Stomach smooth muscle (tissue), 2 donors: ENCODE data around the gene ATP1A4.
A peak's percentile ranks its signal among the peaks of the same experiment; 100 is the strongest.

Source experiments
- H3K27ac ChIP-seq: one replicate; pipeline ENCODE4 v1.7.0; 2013; ENCODE audit warnings: mild to moderate bottlenecking, low read length, inconsistent platforms
- H3K27me3 ChIP-seq, 2 donors: one replicate each; pipeline ENCODE4 v1.7.0; 2013; ENCODE audit warnings: low read length in 2 of 2; ENCODE audit not compliant: insufficient read depth in 2 of 2, control insufficient read depth in 1 of 2
- H3K36me3 ChIP-seq, 2 donors: one replicate each; pipeline ENCODE4 v1.7.0; 2013; ENCODE audit warnings: low read length in 2 of 2; ENCODE audit not compliant: control insufficient read depth in 2 of 2, insufficient read depth in 2 of 2
- H3K4me1 ChIP-seq: one replicate; pipeline ENCODE4 v1.7.0; 2013; ENCODE audit warnings: low read length; ENCODE audit not compliant: control insufficient read depth, insufficient read depth
- H3K4me3 ChIP-seq, 2 donors: one replicate each; pipeline ENCODE4 v1.7.0; 2013; ENCODE audit warnings: low read length in 2 of 2
- H3K9ac ChIP-seq, 2 donors: one replicate each; pipeline ENCODE4 v1.7.0; 2013; ENCODE audit warnings: low read length in 2 of 2, mild to moderate bottlenecking in 1 of 2
- H3K9me3 ChIP-seq, 2 donors: one replicate each; pipeline ENCODE4 v1.7.0; 2013; ENCODE audit warnings: low read length in 2 of 2; ENCODE audit not compliant: control insufficient read depth in 2 of 2
- donor health status: healthy.
- donor health status: Pancreatic carcinoma.

Gene ATP1A4

GRCh38 chr1:160192234-160192633 is 40.8 kb downstream of the ATP1A4 start:
- Histone ChIP-seq H3K9me3 (no peaks in the 10 kb centered on the region), H3K4me1 (peaks cover 39% of the 10 kb centered on the region), H3K4me3 (peak overlapping the region in 1 of 2 donors; percentile 57), H3K27me3 (no peaks in the 10 kb centered on the region), H3K27ac (no peak overlapping the region), H3K36me3 (no peaks in the 10 kb centered on the region), H3K9ac (peak overlapping the region in 1 of 2 donors; percentile 36)

- Histone ChIP-seq H3K27ac (no peak overlapping the region), H3K9me3 (no peaks in the 10 kb centered on the region), H3K9ac (peak overlapping the region; percentile 56 to 58), H3K4me3 (peak overlapping the region; percentile 57), H3K27me3 (no peaks in the 10 kb centered on the region), H3K4me1 (peaks cover 39% of the 10 kb centered on the region), H3K36me3 (no peaks in the 10 kb centered on the region)
These were observed 41.9 kb downstream of the ATP1A4 start for GRCh38 chr1:160193091-160193819.

GRCh38 chr1:160193832-160194736 is 42.7 kb downstream of the ATP1A4 start:
- H3K36me3 ChIP-seq = no peaks in the 10 kb centered on the region
- no peaks in the 10 kb centered on the region for H3K9me3 ChIP-seq
- H3K4me3 ChIP-seq = no peak overlapping the region
- peaks cover 39% of the 10 kb centered on the region for H3K4me1 ChIP-seq
- H3K27ac ChIP-seq = no peak overlapping the region
- H3K27me3 ChIP-seq = no peaks in the 10 kb centered on the region
- H3K9ac ChIP-seq = peak overlapping the region; percentile 56 to 58

GRCh38 chr1:160194737-160195059 is 43.3 kb downstream of the ATP1A4 start:
- no peaks in the 10 kb centered on the region for H3K9me3 ChIP-seq
- no peaks in the 10 kb centered on the region for H3K36me3 ChIP-seq

GRCh38 chr1:160196143-160196542 is 44.7 kb downstream of the ATP1A4 start:
- peaks cover 19% of the 10 kb centered on the region for H3K4me1 ChIP-seq
- H3K9ac ChIP-seq = no peak overlapping the region
- H3K27ac ChIP-seq = no peak overlapping the region
- no peaks in the 10 kb centered on the region for H3K36me3 ChIP-seq
- no peaks in the 10 kb centered on the region for H3K27me3 ChIP-seq
- no peak overlapping the region for H3K4me3 ChIP-seq
- no peaks in the 10 kb centered on the region for H3K9me3 ChIP-seq

More at GRCh38 chr1:160194737-160195059, 43.3 kb downstream of the ATP1A4 start:
- Histone ChIP-seq H3K4me3 (no peak overlapping the region), H3K4me1 (peaks cover 33% of the 10 kb centered on the region), H3K27me3 (no peaks in the 10 kb centered on the region), H3K27ac (no peak overlapping the region), H3K9ac (no peak overlapping the region)

GRCh38 chr1:160197231-160197630 is 45.8 kb downstream of the ATP1A4 start:
- no peak overlapping the region for H3K9ac ChIP-seq
- no peaks in the 10 kb centered on the region for H3K27me3 ChIP-seq
- no peak overlapping the region for H3K27ac ChIP-seq
- no peaks in the 10 kb centered on the region for H3K9me3 ChIP-seq
- H3K4me3 ChIP-seq = no peak overlapping the region
- no peaks in the 10 kb centered on the region for H3K36me3 ChIP-seq
- H3K4me1 ChIP-seq = peaks cover 9% of the 10 kb centered on the region

- H3K36me3 ChIP-seq = no peaks in the 10 kb centered on the region
- H3K27me3 ChIP-seq = no peaks in the 10 kb centered on the region
- H3K27ac ChIP-seq = no peak overlapping the region
- H3K4me3 ChIP-seq = no peak overlapping the region
- no peaks in the 10 kb centered on the region for H3K9me3 ChIP-seq
- peaks cover 9% of the 10 kb centered on the region for H3K4me1 ChIP-seq
- no peak overlapping the region for H3K9ac ChIP-seq
These were observed 49.4 kb downstream of the ATP1A4 start for GRCh38 chr1:160200786-160201185.

- peaks cover 46% of the 10 kb centered on the region for H3K4me1 ChIP-seq
- peak overlapping the region; percentile 60 to 66 for H3K9ac ChIP-seq
- H3K36me3 ChIP-seq = peaks cover 0 to 6% of the 10 kb centered on the region in 2 donors
- no peaks in the 10 kb centered on the region for H3K27me3 ChIP-seq
- no peaks in the 10 kb centered on the region for H3K9me3 ChIP-seq
- peak overlapping the region; percentile 36 to 66 for H3K4me3 ChIP-seq
- H3K27ac ChIP-seq = peak overlapping the region; percentile 71
These were observed 53.3 kb downstream of the ATP1A4 start for GRCh38 chr1:160204526-160205241.

GRCh38 chr1:160205242-160206035 is 54.0 kb downstream of the ATP1A4 start, which contains the start of gene PEA15:
Gene PEA15, plus strand, starts transcription at chr1:160205384. Its CDS starts 6,161 bp downstream, at chr1:160211545.
- peak within 1 kb of the TSS; percentile 91 to 93 for H3K4me3 ChIP-seq
- H3K27me3 ChIP-seq = no peaks in the 10 kb centered on the region
- peaks cover 0 to 6% of the 10 kb centered on the region in 2 donors for H3K36me3 ChIP-seq
- peaks cover 54% of the 10 kb centered on the region for H3K4me1 ChIP-seq
- H3K27ac ChIP-seq = peak within 1 kb of the TSS; percentile 85
- H3K9me3 ChIP-seq = no peaks in the 10 kb centered on the region
- peak within 1 kb of the TSS; percentile 90 to 92 for H3K9ac ChIP-seq

GRCh38 chr1:160206036-160206389 is 54.6 kb downstream of the ATP1A4 start:
- Histone ChIP-seq H3K9me3 (no peaks in the 10 kb centered on the region), H3K27ac (peak overlapping the region; percentile 85), H3K4me3 (peak overlapping the region; percentile 91 to 93), H3K4me1 (peaks cover 60% of the 10 kb centered on the region), H3K36me3 (peaks cover 0 to 6% of the 10 kb centered on the region in 2 donors), H3K27me3 (no peaks in the 10 kb centered on the region), H3K9ac (peak overlapping the region; percentile 90 to 92)
